Spleen (tissue), 7 donors: ENCODE data around the gene PI4K2B.

Experiments used
- POLR2A ChIP-seq, 3 donors: fragments of 450-650 bp; IDR thresholded peaks; one replicate each; pipeline ENCODE4 v1.5.1; 2017; ENCODE audit warnings: antibody characterized with exemption in 3 of 3, mild to moderate bottlenecking in 1 of 3
- POLR2AphosphoS5 ChIP-seq, 3 donors: sonication (generic); formaldehyde crosslinking; IDR thresholded peaks; one replicate each; pipeline ENCODE4 v1.5.1; 2017; ENCODE audit warnings: antibody characterized with exemption in 3 of 3
- TF ChIP-seq, protein P1 (sequence below), 11 experiments: fragments of 200-600 bp in 7 of 11; fragments of 450-650 bp in 4 of 11; sonication (generic) in 4 of 11; IDR thresholded peaks in 8 of 11; conservative IDR thresholded peaks in 3 of 11; 1 replicate in 7 of 11; 2 replicates in 4 of 11; pipeline versions ENCODE4 v1.4.0 to v1.8.0; 2016 to 2021; ENCODE audit warnings: antibody characterized with exemption in 11 of 11, inconsistent platforms in 4 of 11, mild to moderate bottlenecking in 1 of 11
- donor health status: DM: no; HTN: no; CAD: no; lungs with moderate emphysema.
- donor health status: DM: no; HTN: no; CAD: no.
- donor health status: DM: no; HTN: no; CAD: no.

DNA sequence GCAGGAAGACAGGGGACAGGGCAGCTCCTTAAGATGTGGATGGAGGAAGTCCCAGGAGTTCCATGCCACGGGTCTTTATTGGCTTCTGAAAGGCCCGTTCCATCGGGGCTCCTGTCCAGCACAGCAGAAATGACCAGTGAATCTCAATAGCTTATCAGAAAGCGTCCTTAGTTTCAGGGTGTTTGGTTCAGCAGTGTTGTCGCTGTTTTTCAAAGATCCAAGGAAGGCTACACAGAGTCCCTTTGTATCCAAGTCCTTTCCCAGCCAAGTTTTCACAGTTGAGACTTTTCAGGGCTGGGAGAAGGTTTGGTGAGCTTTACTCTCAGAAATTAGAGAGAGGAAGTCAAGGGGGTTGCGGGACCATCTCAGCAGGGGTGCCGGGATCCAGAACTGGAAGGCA, 73.8 kb downstream of the PI4K2B start:
- TF ChIP-seq, protein P1, sequence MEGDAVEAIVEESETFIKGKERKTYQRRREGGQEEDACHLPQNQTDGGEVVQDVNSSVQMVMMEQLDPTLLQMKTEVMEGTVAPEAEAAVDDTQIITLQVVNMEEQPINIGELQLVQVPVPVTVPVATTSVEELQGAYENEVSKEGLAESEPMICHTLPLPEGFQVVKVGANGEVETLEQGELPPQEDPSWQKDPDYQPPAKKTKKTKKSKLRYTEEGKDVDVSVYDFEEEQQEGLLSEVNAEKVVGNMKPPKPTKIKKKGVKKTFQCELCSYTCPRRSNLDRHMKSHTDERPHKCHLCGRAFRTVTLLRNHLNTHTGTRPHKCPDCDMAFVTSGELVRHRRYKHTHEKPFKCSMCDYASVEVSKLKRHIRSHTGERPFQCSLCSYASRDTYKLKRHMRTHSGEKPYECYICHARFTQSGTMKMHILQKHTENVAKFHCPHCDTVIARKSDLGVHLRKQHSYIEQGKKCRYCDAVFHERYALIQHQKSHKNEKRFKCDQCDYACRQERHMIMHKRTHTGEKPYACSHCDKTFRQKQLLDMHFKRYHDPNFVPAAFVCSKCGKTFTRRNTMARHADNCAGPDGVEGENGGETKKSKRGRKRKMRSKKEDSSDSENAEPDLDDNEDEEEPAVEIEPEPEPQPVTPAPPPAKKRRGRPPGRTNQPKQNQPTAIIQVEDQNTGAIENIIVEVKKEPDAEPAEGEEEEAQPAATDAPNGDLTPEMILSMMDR (IDR thresholded peaks at IDR 0.05 in 8 of 11, conservative IDR thresholded peaks at IDR 0.05 in 3 of 11) = no peak
- no peak for TF ChIP-seq POLR2AphosphoS5 (IDR thresholded peaks at IDR 0.05)
- TF ChIP-seq POLR2A (IDR thresholded peaks at IDR 0.05) = no peak
